PC-9 (cell line): ENCODE results near the gene MRPL12.

Experiments
- CTCF ChIP-seq: fragments of 200-600 bp; sonication (generic); conservative IDR thresholded peaks from 2 replicates; pipeline ENCODE4 v1.6.1; 2017; ENCODE audit warnings: mixed run types, antibody characterized with exemption, mild to moderate bottlenecking, moderate library complexity
- EZH2 ChIP-seq: fragments of 200-600 bp; sonication (generic); IDR thresholded peaks from 2 replicates; pipeline ENCODE4 v1.8.0; 2017; ENCODE audit warnings: antibody characterized with exemption, low read depth

GRCh38 chr17:81665205-81666091 lies 37.7 kb upstream of the MRPL12 start:
- TF ChIP-seq CTCF = no peak
- TF ChIP-seq EZH2 = no peak
